ENCODE measurements around the gene OCRL.

OCRL gene

GRCh38 chrX:129590596-129590995 lies 50.5 kb downstream of the OCRL start:
- DNase-seq, result no peak

DNA sequence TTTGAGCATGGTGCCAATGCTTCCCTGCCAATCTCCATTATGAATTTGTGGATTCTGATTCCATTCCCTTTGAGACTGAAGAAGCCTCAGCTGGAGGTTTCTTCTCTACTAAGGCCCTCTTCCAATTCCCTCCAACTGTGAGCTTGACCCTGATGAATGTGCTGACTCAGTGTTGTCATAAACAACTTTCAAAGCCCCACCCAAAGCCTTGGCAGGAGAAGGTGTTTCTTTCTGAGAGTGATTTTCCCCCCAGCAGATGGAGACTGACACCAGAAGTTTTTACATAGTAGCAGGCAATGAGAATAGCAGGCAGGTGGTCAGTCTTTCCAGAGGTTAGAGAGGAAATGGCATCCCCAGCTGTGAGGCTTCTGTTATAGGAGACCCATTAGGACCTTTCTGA lies 53.1 kb downstream of the OCRL start:
- no peak for DNase-seq

DNA sequence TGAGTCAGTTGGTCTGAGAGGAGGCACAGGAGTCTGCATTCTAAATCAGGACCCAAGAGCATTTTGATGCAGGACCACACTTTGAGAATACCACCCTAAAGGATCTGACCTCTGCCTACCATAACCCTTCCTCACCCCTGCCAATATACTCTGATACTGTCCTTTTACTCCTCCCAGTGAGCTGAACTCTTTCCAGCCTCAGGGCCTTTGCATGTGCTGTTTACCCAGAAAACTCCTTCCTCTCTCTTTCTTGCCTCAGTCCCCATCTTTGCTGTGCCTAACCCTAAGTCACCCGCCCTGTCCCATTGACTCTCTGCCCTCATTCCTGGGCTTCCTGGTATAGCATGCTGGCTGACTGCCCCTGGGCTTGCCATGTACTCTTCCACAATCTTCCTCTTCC lies 54.7 kb downstream of the OCRL start:
- no peak for DNase-seq

DNA sequence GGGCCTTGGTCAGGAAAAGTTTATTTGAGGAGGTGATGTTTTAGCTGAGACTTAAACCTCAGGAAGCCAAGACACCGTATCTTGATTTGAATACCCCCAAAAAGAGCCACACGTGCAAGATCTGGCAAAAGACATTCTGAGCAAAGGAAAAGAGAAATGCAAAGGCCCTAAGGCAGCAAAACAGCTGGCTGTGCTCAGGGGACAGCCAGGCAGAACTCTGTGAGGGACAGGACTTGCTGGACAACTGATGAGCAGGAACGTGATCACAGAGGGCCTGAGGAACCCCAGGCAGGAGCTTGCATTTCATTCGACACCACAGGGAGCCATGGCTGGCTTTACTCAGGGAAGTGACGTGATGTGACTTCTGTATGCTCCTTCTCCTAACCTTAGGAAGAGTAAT lies 56.0 kb downstream of the OCRL start:
- no peak for DNase-seq

DNA sequence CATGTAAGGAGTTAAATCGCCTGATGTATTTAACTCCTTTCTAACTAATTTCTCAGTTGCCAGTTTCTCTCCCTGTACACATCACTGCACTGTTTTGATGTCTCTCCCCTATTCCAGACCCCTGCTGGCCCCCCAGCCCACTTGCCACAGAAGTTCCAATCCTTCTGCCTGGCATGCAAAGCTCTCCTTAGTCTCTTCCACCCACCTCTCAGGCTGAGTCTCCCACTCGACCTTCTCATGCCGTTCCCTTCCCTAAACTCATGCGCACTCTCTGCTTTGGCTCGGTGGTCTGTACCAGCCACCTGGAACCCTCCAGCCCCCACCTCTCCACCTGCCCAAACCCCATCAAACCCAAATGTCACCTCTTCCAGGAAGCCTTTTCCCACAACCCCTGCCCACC lies 57.8 kb downstream of the OCRL start:
- no peak for DNase-seq

DNA sequence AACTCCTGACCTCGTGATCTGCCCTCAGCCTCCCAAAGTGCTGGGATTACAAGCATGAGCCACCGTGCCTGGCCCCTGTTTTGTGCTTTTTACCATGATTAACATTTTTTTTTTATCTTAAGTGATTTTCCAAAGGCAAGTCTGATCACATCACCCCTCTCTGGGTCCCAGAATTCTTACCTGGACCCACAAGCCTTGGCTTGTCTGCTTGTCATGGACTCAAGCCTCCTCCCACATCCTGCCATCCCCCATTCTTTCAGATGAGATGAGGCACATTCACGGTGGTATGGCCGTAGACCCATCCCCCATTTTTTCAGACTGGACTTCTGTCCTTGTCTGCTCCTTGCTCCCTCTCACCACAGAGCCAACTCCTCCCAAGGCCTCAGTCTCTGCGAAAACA lies 59.4 kb downstream of the OCRL start:
- no peak for DNase-seq

GRCh38 chrX:129599996-129600395 lies 59.9 kb downstream of the OCRL start:
- DNase-seq, result no peak

- DNase-seq, result no peak
Measured at GRCh38 chrX:129600981-129601424, 60.9 kb downstream of the OCRL start.

- peak; percentile 53 for DNase-seq
Measured at GRCh38 chrX:129606918-129607317, 66.9 kb downstream of the OCRL start.

DNA sequence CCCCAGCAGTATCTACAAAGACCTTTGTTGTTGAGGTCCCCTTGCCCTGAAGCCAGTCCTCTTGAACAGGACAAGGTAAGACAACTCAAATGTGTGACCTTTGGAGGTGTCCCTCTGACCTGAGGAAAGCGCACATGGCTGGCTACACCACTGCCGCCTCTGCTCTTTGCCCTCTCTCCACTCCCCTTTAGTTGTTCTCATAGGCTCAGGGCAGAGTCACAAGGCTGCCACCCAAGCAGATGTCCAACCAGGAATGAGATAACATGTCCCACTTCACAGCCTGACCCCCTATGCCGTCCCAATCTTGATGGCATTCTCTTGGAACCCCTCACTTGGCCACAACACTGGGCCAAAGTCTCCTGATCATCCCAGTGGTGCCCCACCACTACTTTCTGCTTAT lies 68.4 kb downstream of the OCRL start:
- no peak for DNase-seq

DNA sequence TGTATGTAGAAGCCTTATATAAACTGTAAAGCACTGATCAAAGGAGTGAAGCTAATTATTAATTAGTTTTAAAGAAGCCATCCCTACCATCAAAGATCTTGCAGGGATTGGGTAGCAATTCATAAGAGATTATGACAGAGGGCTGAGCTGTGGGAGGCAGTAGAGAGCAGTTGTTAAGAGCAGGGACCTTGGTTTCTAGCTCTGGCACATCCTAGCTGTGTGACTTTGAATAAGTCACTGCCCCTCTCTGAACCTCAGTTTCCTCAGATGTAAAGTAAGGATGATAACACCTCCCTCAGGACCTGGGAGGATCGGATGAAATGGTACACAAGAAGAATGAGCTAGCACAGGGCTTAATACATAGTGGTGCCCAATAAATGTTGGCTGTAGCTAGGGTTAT lies 69.3 kb downstream of the OCRL start:
- no peak for DNase-seq

- DNase-seq, result no peak
Measured at GRCh38 chrX:129612396-129612795, 72.3 kb downstream of the OCRL start.

- no peak for DNase-seq
Measured at GRCh38 chrX:129613596-129613995, 73.5 kb downstream of the OCRL start.

- no peak for DNase-seq
Measured at GRCh38 chrX:129614481-129615255, 74.6 kb downstream of the OCRL start.

- DNase-seq, result no peak
Measured at GRCh38 chrX:129617420-129617819, 77.4 kb downstream of the OCRL start.

DNA sequence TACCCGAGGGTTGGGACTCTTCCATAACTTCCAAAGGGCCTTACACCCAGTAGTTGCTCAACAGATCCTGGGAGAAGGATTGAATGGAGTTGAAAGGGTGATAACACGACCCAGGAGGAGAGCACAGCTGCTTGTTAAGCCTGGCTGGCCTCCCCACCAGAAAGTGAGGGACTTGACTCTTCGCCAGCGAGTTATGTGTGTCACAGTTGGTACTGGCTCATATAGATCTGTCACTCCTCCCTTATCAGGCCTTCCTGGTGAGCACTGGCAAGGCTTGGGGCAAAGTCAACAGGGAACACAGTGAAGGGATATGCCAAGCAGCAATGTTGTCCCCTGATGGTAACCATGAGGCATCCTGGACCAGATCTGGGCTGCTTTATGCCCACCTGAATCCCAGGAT lies 78.9 kb downstream of the OCRL start:
- no peak for DNase-seq

DNA sequence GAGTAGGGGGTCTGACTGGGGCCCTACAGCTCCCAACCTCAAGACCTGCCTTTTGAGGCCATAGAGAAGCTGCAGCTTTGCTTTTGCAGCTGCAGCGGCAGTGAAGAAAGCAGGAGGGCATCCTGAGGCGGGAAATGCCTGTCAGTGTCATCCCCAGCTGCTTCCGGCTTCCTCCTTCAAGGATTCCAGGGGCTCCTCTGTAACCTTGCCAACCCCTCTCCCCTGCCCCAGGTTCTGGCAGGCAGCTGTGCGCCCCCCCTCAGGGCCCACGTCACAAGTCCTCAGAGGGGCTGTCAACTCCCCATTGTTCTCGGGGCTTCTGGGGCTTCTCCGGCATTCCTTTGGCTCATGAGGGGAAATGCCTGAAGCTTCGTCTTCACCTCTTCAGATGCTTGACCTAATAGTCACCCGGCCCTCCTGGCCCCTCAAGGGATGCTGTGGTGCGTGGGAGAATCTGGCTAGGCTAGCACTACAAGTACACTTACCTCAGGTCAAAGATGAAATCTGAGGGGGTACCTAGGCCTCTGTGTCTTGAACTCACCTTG lies 82.8 kb downstream of the OCRL start:
- DNase-seq, result no peak

- no peak for DNase-seq
Measured at GRCh38 chrX:129626026-129626425, 86.0 kb downstream of the OCRL start.

DNA sequence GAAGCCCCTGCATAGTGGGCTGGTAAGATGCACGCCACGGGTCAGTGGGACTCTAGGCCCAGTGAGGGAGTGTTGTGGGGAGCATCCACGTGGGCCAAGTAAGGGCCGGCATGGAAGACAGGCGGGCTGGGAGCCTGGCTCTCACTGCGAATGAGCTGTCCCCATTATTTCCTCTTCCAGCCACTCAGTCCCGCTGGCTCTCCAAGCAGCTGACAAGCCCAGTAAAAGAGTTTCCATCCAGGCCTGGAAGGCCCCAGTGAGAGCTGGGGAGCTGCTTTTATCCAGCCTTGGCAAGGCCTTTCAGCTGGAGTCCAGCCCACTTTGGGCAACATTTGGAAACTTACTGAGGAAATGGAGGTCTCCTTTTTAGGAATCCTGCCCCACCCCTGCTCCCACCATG lies 89.8 kb downstream of the OCRL start:
- no peak for DNase-seq

GRCh38 chrX:129631849-129632248 lies 91.8 kb downstream of the OCRL start:
- no peak for DNase-seq

DNA sequence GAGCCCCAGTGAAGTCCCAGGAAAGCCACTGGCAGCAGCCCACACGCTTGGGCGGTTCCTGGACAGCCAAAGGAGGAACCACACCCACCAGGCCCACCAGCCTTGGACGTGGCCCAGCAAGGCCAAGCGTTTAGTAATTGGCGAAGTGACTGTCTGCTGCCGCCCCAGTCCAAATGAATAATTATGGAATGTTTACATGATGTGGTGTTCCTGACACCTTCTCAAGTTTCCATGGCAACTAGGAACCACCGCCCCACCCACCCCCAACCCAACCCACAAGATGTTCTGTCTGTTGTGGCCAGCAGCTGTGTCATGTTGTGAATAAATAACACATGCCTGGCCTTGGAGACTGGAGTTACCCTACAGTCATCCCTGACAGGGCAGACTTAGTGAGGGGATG lies 92.4 kb downstream of the OCRL start:
- DNase-seq, result no peak

DNA sequence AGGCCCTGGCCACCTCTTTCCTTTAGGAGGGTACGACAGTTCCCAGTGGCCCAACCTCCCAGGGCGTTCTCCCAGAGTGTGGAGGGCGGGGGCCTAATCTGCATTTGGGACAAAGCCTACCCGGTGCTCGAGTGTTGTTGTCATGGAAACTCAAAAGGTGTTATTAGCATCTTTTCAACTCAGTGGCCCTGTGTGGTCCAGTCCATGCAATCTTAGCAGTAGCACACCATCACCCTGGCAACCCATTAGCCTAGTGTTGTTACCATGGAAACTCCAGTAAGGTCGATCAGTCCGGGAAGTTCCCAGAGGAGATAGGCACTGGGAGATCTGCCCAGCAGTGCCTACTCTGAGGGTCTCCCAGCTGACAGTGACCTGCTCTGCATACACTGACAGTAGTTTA lies 94.5 kb downstream of the OCRL start:
- DNase-seq, result no peak

DNA sequence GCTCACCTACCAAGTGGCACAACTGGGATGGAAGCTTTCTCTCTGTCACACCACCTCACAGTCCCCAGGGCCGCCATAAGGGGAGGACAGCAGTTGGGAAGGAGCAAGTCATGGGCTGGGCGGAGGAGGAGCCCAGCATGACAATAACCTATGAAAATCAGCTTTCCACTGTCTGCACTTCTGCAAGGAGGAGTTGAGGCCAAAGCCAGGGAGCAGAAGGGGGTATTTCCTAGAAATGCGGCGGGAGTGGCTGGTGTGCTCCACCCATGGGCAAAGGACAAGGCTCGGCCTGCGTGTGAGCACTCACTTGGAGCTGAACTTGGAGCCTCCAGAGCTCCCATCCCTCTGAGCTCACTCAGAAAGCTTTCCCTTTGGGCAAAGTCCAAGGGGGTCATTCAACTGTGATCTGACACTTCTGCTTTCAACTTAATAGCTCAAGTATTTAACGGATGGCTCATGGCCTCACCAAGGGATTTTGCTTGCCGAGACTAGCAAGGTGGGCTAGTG lies 96.2 kb downstream of the OCRL start:
- DNase-seq, result no peak

DNA sequence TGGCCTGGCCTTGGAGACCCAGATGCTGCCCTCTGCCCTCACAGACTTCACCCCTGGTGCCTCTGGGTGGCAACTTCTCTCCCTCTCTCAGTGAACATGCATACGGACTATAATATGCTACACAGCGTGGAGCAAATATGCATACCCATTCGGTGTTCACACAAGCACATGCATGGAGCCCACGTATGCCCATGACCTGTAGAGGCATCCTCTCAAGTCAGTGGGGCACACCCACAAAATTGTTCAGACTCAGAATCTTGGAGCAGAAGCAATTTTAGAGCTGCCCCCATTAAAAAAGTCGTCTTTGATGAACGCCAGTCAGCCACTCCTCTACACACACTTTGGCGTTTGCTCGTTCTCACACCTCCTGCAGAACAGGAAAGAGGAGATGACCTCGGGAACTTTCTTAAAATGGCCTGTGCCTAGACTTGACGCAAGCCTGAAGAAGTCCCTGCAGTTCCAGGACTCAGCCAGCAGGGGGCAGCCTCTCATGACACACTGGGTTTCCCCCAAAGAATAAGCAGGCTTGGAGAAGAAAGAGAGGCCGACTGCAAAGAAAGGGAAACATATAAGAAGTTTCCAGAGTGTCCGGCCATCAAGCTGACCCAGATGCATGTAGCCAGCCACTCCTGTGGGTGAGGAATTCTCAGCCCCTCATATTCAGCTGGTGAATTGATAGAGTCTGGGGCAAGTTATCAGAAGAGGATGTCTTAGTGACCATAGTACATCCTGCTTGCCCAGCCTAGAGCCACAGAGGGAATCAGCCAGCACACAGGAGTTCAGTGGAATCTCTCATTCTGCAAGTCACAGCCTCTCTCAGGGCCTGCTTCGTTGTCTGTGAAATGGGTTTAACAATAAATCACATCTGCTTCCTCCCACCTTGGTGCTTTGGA lies 97.4 kb downstream of the OCRL start:
- peak; percentile 76 for DNase-seq
